HG02884 (cell line): Measurements from ENCODE around the gene KATNB1.
"Not testable (repeated sequence)": the region's sequence is repeated elsewhere in the genome, so short reads cannot be mapped to it uniquely, and the experiment has no call there.

Experiments
- ATAC-seq: cut with Tn5 transposase; IDR thresholded peaks from one replicate; pipeline ENCODE4 v1.9.1; 2021; ENCODE audit warnings: mild to moderate bottlenecking, moderate library complexity; ENCODE audit not compliant: unreplicated experiment

KATNB1 gene

DNA sequence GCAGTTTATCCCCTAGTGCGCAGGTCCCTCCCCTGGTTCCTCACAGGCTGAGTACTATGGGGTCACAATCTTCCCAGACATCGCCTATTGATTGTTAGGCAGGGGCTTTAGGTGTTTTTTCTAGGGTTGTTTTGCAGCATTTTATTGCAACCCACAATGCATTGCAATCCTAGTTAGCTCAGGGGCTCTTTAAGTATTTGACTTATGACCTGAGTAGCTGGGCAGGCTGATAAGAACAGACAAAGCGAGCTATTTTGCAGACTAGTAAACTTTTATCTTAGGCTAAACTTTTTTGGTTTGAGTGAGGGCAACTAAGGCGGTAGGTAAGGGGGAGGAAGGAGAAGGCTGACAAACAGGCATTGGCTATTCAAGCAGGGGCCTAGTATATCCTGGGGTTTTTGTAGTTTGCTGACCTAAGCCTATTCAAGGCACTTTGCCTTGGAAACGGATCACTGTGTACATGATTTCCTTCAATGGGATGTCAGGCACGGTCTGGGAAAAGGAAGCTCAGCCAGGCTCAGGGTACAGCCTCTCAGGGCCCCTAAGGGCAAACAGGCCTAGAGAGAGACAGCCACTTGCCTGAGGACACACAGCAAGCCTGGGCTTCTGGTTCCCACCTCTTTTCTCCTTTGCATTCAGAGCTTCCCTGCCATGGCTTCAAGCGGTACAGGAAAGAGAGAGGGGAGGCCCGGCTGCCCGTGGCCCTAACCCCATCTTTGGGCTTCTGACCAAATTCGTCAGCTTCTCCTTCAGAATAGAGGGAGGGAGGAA, 34.6 kb upstream of the KATNB1 start:
- no peak for ATAC-seq

GRCh38 chr16:57701759-57702371, 33.7 kb upstream of the KATNB1 start:
- ATAC-seq = no peak

GRCh38 chr16:57703416-57704010, 32.1 kb upstream of the KATNB1 start:
- no peak for ATAC-seq

DNA sequence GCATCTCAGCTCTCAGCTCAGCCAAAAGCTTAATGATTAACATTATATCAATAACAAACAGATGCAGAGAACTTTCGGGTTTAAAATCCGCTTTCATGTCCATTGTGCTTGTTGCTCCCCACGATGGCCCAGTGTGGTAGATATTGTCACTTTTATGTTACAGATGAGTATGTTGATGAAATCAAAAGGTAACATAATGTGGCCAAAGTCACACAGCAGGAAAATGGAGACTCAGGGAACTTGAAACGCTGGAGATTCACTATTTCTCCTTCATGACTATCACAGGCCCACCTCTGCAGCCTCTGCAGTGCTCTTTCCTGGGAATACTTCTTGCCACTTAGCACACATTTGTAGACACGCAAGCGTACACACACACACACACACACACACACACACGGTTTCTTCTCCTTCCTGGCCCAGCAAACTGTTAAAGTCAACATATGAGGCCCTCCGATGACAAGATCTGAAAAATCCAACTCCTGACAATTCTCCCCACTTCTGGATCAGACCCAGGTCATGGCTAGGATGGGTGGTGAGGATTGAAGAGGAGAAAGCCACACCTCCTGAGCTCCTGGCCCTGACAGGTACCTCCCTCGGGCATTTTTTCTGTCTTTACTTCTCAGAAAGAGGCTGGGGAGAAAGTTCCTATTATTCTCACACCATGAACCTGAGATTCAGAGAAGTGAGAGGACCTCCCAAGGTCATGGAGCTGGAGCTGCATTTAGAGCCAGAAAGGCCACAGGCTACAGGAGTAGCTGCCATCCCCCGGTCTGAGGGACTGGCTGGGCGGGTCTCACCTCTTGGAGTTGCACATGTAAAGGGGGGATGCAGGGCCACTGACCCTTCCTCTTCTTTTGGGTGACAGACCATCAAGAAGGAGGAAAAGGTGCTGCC, 31.3 kb upstream of the KATNB1 start:
- ATAC-seq = no peak

DNA sequence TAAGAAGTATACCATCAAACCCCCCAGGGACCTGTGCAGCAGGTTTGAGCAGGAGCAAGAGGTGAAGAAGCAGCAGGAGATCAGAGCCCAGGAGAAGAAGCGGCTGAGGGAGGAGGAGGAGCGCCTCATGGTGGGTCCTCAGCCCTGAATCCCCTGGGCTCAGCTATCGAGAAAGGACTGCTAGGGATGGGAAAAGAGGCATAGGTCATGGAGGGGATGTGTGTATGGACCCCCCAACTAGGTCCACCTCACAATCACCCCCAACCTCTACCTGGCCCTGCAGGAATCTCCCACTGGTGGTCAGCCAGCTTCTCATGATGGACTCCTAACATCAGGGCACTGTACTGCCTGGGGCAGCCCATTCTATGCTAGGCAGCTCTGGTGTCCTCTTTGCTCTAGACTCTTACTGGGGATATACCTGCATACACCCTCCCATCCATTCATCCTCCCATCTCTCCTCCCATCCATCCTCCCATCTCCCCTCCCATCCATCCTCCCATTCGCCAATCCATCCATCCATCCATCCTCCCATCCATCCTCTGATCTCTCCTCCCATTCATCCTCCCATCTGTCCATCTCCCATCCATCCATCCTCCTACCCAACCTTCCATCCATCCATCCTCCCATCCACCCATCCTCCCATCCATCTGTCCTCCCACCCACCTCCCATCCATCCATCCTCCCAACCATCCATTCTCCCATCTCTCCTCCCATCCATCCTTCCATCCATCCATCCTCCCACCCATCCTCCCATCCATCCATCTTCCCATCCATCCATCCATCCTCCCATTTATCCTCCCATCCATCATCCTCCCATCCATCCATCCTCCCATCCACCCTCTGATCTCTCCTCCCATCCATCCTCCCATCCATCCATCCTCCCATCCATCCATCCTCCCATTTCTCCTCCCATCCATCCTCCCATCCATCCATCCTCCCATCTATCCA, 30.4 kb upstream of the KATNB1 start:
- no peak for ATAC-seq

- ATAC-seq = no peak
These were observed 28.9 kb upstream of the KATNB1 start for GRCh38 chr16:57706717-57707116.

DNA sequence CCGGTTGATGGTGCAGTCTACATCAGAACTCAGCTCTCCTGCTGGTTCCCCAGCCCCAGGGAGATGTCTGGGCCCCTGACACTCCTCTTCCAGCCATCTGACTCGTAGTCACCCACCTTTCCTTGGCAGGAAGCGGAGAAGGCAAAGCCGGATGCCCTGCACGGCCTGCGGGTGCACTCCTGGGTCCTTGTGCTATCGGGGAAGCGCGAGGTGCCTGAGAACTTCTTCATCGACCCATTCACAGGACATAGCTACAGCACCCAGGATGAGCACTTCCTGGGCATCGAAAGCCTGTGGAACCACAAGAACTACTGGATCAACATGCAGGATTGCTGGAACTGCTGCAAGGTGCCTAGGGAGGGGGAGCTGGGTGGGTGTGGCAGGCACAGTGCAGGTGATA, 28.2 kb upstream of the KATNB1 start:
- no peak for ATAC-seq

DNA sequence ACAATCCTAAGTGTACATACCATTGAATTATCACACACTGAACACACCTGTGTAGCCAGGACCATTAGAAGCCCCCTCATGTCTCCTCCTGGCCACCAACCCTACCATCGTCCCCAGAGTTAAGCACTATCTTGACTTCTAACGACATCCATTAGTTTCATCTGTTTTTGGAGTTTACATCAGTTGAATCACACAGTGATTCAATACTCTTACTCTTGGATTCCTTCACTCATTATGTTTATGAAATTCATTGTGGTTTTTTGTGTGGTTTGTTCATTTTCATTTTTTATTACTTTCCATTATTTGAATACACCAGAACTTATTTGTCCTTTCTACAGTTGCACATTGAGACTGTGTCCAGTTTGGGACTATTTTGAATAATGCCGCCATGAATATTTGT, 27.4 kb upstream of the KATNB1 start:
- ATAC-seq = no peak

DNA sequence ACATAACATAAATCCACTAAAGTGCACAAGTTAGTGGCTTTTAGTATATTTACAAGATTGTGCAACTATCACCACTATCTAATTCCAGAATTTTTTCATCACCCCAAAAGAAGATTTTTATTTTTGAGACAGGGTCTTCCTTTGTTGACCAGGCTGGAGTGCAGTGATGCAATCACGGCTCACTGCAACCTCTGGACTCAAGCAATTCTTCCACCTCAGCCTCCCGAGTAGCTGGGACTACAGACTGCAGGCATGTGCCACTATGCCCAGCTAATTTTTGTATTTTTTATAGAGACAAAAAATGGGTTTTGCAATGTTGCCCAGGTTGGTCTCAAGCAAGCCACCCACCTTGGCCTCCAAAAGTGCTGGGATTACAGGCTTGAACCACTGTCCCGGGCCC, 25.9 kb upstream of the KATNB1 start:
- ATAC-seq = no peak

DNA sequence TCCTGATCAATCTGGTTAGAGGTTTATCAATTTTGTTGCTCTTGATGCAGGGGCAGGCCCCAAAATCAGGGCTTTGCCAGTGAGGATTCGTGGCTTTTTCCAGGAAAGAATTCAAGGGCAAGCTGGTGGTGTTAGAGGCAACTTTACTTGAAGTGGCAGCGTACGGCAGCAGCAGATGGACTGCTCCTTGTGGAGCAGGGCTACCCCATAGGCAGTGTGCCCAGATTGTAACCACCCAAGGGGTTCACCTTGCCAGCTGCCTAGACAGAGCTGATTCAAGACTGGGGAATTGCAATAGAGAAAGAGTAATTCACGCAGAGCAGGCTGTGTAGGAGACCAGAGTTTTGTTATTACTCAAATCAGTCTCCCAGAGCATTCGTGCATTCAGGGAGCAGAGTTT, 24.2 kb upstream of the KATNB1 start:
- no peak for ATAC-seq

DNA sequence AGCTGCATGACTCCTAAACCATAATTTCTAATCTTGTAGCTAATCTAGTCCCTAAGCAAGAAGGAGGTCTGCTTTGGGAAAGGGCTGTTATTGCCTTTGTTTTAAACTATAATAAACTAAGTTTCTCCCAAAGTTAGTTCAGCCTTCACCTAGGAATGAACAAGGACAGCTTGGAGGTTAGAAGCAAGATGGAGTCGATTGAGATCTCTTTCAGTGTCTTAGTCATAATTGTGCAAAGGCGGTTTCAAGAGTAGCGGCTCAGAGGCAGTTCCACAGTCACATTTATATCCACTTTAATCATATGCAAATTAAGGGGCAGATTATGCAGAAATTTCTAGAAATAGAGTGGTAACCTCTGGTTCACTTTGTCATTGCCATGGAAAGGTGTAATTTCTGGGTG, 23.6 kb upstream of the KATNB1 start:
- ATAC-seq = no peak

DNA sequence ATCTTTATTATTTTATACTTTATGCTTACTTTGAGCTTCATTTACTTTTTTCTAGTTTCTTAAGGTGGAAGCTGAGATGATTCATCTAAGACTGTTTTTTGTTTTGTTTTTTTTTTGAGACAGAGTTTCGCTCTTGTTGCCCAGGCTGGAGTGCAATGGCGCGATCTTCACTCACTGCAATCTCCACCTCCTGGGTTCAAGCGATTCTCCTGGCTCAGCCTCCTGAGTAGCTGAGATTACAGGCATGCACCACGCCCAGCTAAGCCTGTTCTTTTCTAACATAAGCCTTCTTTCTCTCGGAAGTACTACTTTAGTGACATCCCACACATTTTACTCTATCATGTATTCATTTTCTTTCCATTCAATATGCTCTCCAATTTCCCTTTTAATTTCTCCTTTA, 23.0 kb upstream of the KATNB1 start:
- ATAC-seq = not testable (repeated sequence)

- no peak for ATAC-seq
These were observed 22.0 kb upstream of the KATNB1 start for GRCh38 chr16:57713596-57713995.

- ATAC-seq = no peak
These were observed 21.5 kb upstream of the KATNB1 start for GRCh38 chr16:57714047-57714446.

DNA sequence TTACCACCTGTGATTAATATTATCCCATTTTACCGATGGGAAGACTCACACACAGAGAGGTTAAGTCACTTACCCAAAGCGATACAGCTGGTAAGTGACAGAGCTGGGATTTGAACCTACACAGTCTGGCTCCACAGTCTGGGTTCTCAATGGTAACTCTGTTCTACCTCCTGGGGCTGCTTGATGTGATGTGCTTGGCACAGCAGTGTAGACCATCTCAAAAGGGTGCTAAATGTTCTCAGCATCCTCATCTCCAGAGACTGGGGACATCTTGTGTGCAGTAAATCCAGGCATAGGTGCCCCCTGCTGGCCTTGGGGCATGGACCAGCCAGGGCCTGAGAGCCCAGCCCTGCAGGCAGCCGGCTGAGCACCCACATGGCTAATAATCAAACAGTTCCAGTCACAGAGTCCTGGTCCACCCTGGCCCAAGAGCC, 15.4 kb upstream of the KATNB1 start:
- ATAC-seq = no peak

GRCh38 chr16:57721356-57722209, 14.0 kb upstream of the KATNB1 start:
- no peak for ATAC-seq

- ATAC-seq = no peak
These were observed 13.4 kb upstream of the KATNB1 start for GRCh38 chr16:57722210-57722499.

- ATAC-seq = no peak
These were observed 12.9 kb upstream of the KATNB1 start for GRCh38 chr16:57722651-57723050.

DNA sequence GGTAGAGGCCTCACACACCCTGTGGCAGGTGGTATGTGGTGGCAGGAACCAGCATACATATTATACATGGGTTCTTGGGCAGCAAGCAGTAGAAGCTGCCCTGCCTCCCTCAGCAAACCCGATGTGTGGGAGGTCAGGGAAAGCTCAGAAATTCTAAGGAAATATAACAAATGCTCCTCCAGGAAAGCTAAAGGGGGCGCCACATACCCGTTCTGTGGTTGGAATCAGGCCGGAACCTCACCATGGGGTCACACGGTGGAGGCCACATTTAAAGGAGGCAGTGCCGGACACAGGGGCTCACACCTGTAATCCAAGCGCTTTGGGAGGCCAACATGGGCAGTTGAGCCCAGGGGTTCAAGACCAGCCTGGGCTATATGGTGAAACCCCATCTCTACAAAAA, 12.4 kb upstream of the KATNB1 start:
- ATAC-seq = no peak
